ENCODE data around the gene CDX4.

- TF ChIP-seq POLR2A (IDR thresholded peaks at IDR 0.05; ENCODE audit: low read length) = no peak
- TF ChIP-seq GATA1 (IDR thresholded peaks at IDR 0.05; ENCODE audit: low read depth, low read length) = no peak
Observed at GRCh38 chrX:73468376-73468775, 21.5 kb downstream of the CDX4 start.

Data from erythroblast (primary cell).